ENCODE measurements around the gene ASB11.

- TF ChIP-seq ZNF169 (tag by site-specific recombination; IDR thresholded peaks at IDR 0.05) (no peak), HOXD13 (CRISPR knock-in tag; IDR thresholded peaks at IDR 0.05; ENCODE audit: borderline replicate concordance) (no peak), CTCF (tag by site-specific recombination; IDR thresholded peaks at IDR 0.05) (no peak), ZNF248 (tag by site-specific recombination; IDR thresholded peaks at IDR 0.05) (no peak), TCF7L2 (IDR thresholded peaks at IDR 0.05; ENCODE audit: borderline replicate concordance, low read depth, low read length) (no peak), ZNF302 (tag by site-specific recombination; IDR thresholded peaks at IDR 0.05; ENCODE audit: low read depth) (no peak), REPIN1 (tag by site-specific recombination; IDR thresholded peaks at IDR 0.05; ENCODE audit: low read depth) (no peak), ZSCAN30 (tag by site-specific recombination; IDR thresholded peaks at IDR 0.05) (no peak), ZFP3 (tag by site-specific recombination; IDR thresholded peaks at IDR 0.05; ENCODE audit: low read depth) (no peak), ZNF837 (tag by site-specific recombination; IDR thresholded peaks at IDR 0.05) (no peak)
These were observed 69.5 kb downstream of the ASB11 start for GRCh38 chrX:15245896-15246295.
